Measurements from ENCODE around the gene AMOTL2.
A peak's percentile ranks its signal among the peaks of the same experiment; 100 is the strongest.

AMOTL2 gene

DNA sequence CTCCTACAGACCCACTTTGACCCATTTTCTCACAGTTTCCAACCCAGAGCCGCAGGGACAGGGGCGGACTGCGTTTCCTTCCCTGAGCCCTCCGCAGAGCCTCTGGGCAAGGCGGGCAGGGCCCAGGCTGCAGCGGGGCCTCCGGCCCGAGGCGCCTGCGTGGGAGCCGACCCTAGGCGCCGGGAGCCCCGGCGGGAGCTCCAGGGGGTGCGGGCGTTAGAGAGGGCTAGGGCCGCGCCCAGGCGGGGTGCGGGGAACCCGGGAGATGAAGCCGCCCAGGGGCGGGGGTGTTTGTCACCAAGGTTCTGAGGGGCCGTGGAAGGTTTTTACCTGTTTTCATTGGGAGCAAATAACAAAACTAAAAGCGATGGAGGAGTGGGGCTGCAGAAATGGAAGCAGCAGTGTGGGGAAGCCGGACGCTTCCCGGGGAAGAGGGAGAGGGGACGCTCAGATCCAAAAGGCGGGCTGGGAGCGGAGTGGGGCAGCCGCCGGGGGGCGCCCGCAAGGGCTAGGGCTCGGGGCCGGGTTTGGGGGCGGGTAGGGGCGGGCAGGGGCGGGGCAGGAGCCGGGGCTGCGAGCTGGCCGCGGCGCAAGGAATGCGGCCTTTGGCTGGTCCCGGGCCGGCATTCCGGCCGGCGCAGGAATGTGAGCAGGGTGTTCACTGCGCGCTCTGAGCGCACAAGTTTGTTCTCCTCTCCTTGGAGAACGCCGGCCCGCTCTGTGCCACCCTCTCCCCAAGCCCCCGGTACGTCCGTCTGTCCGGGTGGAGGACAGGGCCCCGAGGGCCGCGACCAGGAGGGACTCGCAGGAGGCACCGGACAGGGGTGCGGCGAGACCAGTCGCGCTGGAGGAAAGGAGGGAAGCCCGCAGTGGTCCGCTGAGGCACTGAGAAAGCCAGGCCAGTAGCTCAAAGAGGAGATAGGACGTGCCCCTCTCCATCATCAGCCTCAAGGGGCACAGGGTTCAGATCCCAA lies 61.1 kb downstream of the AMOTL2 start:
- no peak for DNase-seq

DNA sequence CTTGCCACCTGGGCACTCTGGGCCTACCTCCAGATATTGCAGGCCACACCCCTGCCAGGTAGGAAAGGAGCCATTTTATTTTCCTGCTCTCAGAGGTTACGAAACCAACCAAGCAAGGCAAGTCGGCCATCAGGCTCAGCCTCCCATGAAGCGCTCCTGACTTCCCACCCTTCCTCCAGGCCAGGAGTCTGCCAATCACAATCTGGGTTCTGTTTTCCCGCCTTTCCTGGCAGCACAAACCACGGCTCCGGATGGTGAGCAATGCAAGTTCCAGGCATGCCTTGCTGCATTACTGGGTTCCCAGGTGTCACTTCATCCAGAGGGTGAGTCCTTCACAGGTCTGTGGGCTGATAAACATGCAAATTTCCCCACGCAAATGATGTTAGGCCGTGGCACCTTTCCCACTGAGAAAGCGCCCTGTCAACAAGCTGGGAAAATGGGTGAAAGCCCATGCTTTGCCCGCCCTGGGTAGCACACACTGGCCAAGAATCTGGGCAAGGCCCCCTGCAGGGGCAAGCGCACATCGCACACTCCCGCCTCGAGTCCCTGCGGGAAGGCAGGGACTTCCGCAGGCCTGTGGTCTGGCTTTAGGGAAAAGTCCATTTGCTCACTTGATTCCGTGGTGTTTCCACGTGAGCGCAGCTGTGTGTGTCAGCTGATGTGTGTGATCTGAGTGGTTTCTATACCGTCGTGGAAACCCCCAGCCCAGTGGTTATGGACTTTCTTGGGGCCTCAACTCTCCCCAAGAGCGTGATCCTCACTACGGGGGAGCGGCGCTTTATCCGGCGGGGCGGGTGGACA lies 62.0 kb downstream of the AMOTL2 start:
- no peak for DNase-seq

DNA sequence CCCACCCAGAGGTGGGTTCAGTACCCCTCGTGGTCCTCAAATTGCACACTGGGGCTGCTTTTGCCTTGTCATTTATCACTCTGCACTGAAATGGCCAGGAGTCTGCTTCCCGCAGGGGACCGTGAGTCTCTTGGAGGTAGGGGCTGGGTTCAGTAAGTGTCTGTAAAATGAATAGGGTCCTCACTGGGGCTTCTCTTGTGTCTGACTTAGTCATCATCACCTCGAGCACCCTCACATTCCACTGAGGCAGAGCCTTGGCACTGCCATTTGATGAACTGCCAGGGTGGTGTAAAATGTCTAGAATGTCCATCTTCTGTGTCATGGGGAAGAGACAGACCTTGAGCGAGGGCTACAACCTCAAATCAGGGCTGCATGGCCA lies 62.6 kb downstream of the AMOTL2 start:
- DNase-seq: no peak

DNA sequence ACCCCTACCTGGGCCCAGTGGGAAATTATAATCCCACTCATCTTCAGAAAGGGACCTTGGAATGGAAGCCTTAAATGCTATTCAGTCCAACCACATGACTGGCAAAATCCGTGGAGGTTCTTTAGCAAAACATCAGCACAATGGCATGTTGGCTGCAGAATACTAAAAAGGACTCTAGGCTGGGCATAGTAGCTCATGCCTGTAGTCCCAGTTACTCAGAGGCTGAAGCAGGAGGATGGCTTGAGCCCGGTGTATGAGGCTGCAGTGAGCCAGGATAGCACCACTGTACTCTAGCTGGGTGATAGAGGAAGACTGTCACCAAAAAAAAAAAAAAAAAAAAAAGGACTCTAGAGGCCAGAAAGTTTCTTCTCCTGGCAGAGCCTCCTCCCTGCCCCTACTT lies 63.0 kb downstream of the AMOTL2 start:
- no peak for DNase-seq

DNA sequence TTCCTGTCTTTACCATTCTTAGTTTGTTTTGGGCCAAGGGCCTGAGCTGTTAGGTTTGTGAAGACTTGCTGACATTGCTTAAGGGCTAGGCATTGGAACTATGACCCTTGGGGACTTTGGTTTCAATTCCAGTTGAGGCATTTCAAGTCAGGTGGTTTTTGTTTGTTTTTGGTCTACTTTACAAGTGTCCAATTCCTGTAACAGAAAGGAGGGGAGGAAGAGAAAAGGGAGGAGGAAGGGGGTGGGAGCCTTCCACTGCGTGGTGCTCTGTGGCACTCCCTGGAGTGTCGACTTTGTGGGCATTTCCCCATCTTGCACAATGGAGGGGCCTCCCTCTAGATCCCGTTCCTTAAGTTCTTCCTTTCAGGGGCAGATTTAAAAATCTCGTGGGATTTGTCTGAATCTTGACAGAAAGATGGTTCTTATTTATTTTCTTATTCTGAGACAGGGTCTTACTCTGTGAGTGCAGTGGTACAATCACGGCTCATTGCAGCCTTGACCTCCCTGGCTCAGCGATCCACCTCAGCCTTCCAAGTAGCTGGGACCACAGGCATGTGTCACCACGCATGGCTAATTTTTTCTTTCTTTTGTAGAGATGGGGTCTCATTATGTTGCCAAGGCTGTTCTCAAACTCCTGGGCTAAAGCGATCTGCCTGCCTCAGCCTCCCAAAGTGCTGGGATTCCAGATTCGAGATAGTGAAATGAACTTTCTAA lies 64.1 kb downstream of the AMOTL2 start:
- no peak for DNase-seq

DNA sequence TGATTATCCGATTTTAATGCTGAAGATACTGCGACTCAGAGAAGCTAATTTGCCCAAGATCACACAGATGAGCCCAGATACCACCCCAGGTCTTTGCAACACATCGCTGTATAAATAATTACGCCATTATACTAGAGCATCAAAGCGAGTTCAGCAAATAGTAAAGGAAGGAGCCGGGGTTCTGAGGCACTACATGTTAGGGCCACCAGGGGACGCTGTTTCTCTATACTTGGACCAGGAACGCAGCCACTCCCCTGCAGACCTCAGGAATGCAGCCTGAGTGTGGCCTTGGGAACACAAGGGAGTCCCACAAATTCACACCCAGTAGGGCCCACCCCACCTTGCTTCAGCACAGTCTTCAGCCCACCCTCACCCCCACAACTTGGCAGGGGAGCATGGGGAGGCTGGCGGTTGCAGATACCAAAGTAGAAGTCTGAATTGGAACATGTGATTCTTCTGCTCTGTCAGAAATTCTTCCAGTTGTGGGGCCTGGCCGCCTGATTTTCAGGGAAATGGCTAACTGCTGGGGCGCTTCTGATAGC lies 65.8 kb downstream of the AMOTL2 start:
- DNase-seq: peak; percentile 46

DNA sequence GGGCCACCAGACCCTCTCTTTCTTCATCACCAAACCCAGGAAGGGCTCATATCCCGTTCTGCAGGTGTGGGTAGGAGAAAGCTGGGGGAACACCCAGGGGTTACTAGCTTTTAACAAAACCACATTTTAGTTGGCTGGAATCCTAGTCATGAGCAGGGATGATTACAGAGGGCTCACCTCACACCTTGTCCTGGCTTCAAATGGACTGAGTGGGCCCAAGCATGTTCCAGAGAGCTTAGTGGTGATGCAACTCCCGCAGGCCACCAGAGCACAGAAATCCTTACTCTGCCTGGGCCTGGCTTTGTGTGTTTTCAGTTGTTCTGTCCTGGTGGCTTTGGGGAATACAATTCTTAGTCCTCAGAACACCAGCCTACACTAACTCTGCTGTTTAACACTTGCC lies 66.8 kb downstream of the AMOTL2 start:
- DNase-seq: no peak

DNA sequence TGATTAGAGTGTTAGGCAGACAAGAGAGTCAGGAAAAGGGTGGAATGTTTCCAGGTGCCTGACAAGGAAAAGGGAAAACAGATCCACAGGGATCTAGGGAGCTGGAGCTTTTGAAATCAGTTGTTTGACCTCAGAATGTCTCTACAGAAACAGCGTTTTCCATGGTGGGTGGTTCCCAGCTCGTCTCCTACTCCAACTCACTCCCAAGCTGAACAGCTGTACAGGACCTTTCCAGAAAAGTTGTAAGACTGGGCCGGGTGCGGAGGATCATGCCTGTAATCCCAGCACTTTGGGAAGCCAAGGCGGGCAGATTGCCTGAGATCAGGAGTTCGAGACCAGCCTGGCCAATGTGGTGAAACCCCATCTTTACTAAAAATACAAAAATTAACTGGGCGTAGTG lies 67.9 kb downstream of the AMOTL2 start:
- DNase-seq: no peak
